HG03095 (cell line): ENCODE results near the gene GCNT1.
A peak's percentile ranks its signal among the peaks of the same experiment; 100 is the strongest.
"Not testable (repeated sequence)": the region's sequence is repeated elsewhere in the genome, so short reads cannot be mapped to it uniquely, and the experiment has no call there.

Source experiments
- ATAC-seq: cut with Tn5 transposase; IDR thresholded peaks from one replicate; pipeline ENCODE4 v1.9.1; 2021; ENCODE audit warnings: moderate library complexity; ENCODE audit not compliant: unreplicated experiment

Gene GCNT1

GRCh38 chr9:76441551-76442322 is 17.2 kb upstream of the GCNT1 start:
- peak; percentile 51 for ATAC-seq

- no peak for ATAC-seq
Measured at GRCh38 chr9:76443887-76444286, 15.1 kb upstream of the GCNT1 start.

GRCh38 chr9:76444322-76444929 is 14.6 kb upstream of the GCNT1 start:
- no peak for ATAC-seq

GRCh38 chr9:76445976-76446375 is 13.0 kb upstream of the GCNT1 start:
- ATAC-seq = no peak

GRCh38 chr9:76448501-76448900 is 10.5 kb upstream of the GCNT1 start:
- ATAC-seq = no peak

GRCh38 chr9:76451234-76451633 is 7.7 kb upstream of the GCNT1 start:
- ATAC-seq = no peak

GRCh38 chr9:76452839-76453238 is 6.1 kb upstream of the GCNT1 start:
- no peak for ATAC-seq

GRCh38 chr9:76453785-76454184 is 5.2 kb upstream of the GCNT1 start:
- no peak for ATAC-seq

- no peak for ATAC-seq
Measured at GRCh38 chr9:76454311-76454710, 4.7 kb upstream of the GCNT1 start.

- ATAC-seq = no peak
Measured at GRCh38 chr9:76456202-76456926, 2.6 kb upstream of the GCNT1 start.

GRCh38 chr9:76459694-76460635 is 983 bp downstream of the GCNT1 start:
- ATAC-seq = no peak

GRCh38 chr9:76462126-76462525 is 3.1 kb downstream of the GCNT1 start:
- ATAC-seq = no peak

- peak; percentile 41 for ATAC-seq
Measured at GRCh38 chr9:76463211-76463610, 4.2 kb downstream of the GCNT1 start.

- ATAC-seq = no peak
Measured at GRCh38 chr9:76464706-76465105, 5.7 kb downstream of the GCNT1 start.

GRCh38 chr9:76465442-76466298 is 6.7 kb downstream of the GCNT1 start:
- ATAC-seq = no peak

- no peak for ATAC-seq
Measured at GRCh38 chr9:76466299-76466605, 7.3 kb downstream of the GCNT1 start.

- no peak for ATAC-seq
Measured at GRCh38 chr9:76474419-76474818, 15.4 kb downstream of the GCNT1 start.

GRCh38 chr9:76475686-76476085 is 16.7 kb downstream of the GCNT1 start:
- ATAC-seq = no peak

GRCh38 chr9:76477818-76478217 is 18.8 kb downstream of the GCNT1 start:
- ATAC-seq = not testable (repeated sequence)

GRCh38 chr9:76478226-76478625 is 19.2 kb downstream of the GCNT1 start:
- ATAC-seq = no peak
